Adipose tissue (tissue), 3 donors: Measurements from ENCODE around the gene ATG2B. TPM values are rescaled to one million over a fixed set of nuclear protein-coding genes. Genes with fewer than 3 reads are reported as not detected.

Experiments used
- H3K27ac ChIP-seq: one replicate; pipeline ENCODE4 v1.5.1; 2013; ENCODE audit warnings: low read depth, low read length
- WGBS, 3 donors: extraction: QIAGEN DNeasy Blood & Tissue Kit; methylation state at CpG; one replicate each; pipeline ENCODE4 v1.1.7; 2013; 5-methylcytosine and 5-hydroxymethylcytosine counted together
- polyA plus RNA-seq, 3 donors: library from polyadenylated mRNA; stranded (reverse); fragments of 200-250 nt; gene quantifications; one replicate each; pipeline ENCODE4 v1.2.3, GENCODE V29; 2013
- donor health status: healthy with polysubstance abuse.
- donor health status: Bipolar disorder and iron deficiency.
- donor health status: healthy.

The ATG2B gene
- polyA plus RNA-seq, 3 donors = 3.5 to 5.2 (median 4.4) TPM

- H3K27ac ChIP-seq = no peak overlapping the region
- WGBS, 3 donors = 75 to 85% (median 78%) methylated on average over 3 of the region's 3 CpGs
These were observed 21.8 kb downstream of the ATG2B start for GRCh38 chr14:96341323-96341722.

- WGBS, 3 donors = 97 to 100% (median 100%) methylated on average over 1 of the region's 1 CpG
- H3K27ac ChIP-seq = no peak overlapping the region
These were observed 24.6 kb downstream of the ATG2B start for GRCh38 chr14:96338551-96338950.

- 91 to 97% (median 93%) methylated on average over 7 of the region's 7 CpGs for WGBS, 3 donors
- no peak overlapping the region for H3K27ac ChIP-seq
These were observed 38.9 kb downstream of the ATG2B start for GRCh38 chr14:96324219-96324618.

- no peak overlapping the region for H3K27ac ChIP-seq
- WGBS, 3 donors = 86 to 92% (median 90%) methylated on average over 1 of the region's 1 CpG
These were observed 42.5 kb downstream of the ATG2B start for GRCh38 chr14:96320605-96321004.

GRCh38 chr14:96318836-96319235, 44.3 kb downstream of the ATG2B start:
- 90 to 93% (median 91%) methylated on average over 9 of the region's 9 CpGs for WGBS, 3 donors
- H3K27ac ChIP-seq = no peak overlapping the region

- WGBS, 3 donors = 86 to 99% (median 87%) methylated on average over 3 of the region's 3 CpGs
- no peak overlapping the region for H3K27ac ChIP-seq
These were observed 47.1 kb downstream of the ATG2B start for GRCh38 chr14:96316087-96316486.

GRCh38 chr14:96310906-96311305, 52.2 kb downstream of the ATG2B start:
- no peak overlapping the region for H3K27ac ChIP-seq
- 81 to 92% (median 90%) methylated on average over 6 of the region's 6 CpGs for WGBS, 3 donors

GRCh38 chr14:96309896-96310330, 53.2 kb downstream of the ATG2B start:
- WGBS, 3 donors = 55 to 81% (median 70%) methylated on average over 5 of the region's 5 CpGs
- H3K27ac ChIP-seq = no peak overlapping the region

- WGBS, 3 donors = 46 to 94% (median 88%) methylated on average over 8 of the region's 8 CpGs
- no peak overlapping the region for H3K27ac ChIP-seq
These were observed 53.8 kb downstream of the ATG2B start for GRCh38 chr14:96309133-96309895.

- WGBS, 3 donors = 80 to 91% (median 81%) methylated on average over 4 of the region's 4 CpGs
- no peak overlapping the region for H3K27ac ChIP-seq
These were observed 55.7 kb downstream of the ATG2B start for GRCh38 chr14:96307434-96307833.

GRCh38 chr14:96304956-96305355, 58.2 kb downstream of the ATG2B start:
- 84 to 88% (median 85%) methylated on average over 9 of the region's 9 CpGs for WGBS, 3 donors
- no peak overlapping the region for H3K27ac ChIP-seq

GRCh38 chr14:96303981-96304380, 59.2 kb downstream of the ATG2B start:
- 90 to 98% (median 93%) methylated on average over 3 of the region's 3 CpGs for WGBS, 3 donors
- H3K27ac ChIP-seq = no peak overlapping the region

- no peak overlapping the region for H3K27ac ChIP-seq
- WGBS, 3 donors = 59 to 77% (median 71%) methylated on average over 3 of the region's 3 CpGs
These were observed 63.7 kb downstream of the ATG2B start for GRCh38 chr14:96299441-96299840.

GRCh38 chr14:96297997-96298515, 65.1 kb downstream of the ATG2B start:
- no peak overlapping the region for H3K27ac ChIP-seq
- WGBS, 3 donors = 90 to 94% (median 93%) methylated on average over 4 of the region's 4 CpGs

GRCh38 chr14:96297000-96297399, 66.1 kb downstream of the ATG2B start:
- WGBS, 3 donors = 96 to 100% (median 99%) methylated on average over 2 of the region's 2 CpGs
- no peak overlapping the region for H3K27ac ChIP-seq

GRCh38 chr14:96294246-96294645, 68.9 kb downstream of the ATG2B start:
- WGBS, 3 donors = 81 to 91% (median 85%) methylated on average over 7 of the region's 7 CpGs
- H3K27ac ChIP-seq = no peak overlapping the region

- 76 to 100% (median 96%) methylated on average over 1 of the region's 1 CpG for WGBS, 3 donors
- H3K27ac ChIP-seq = no peak overlapping the region
These were observed 75.3 kb downstream of the ATG2B start for GRCh38 chr14:96287856-96288255.

- 72 to 90% (median 81%) methylated on average over 1 of the region's 1 CpG for WGBS, 3 donors
- H3K27ac ChIP-seq = no peak overlapping the region
These were observed 76.9 kb downstream of the ATG2B start for GRCh38 chr14:96286251-96286650.

GRCh38 chr14:96285667-96286066, 77.5 kb downstream of the ATG2B start:
- 59 to 80% (median 68%) methylated on average over 17 of the region's 17 CpGs for WGBS, 3 donors
- no peak overlapping the region for H3K27ac ChIP-seq

GRCh38 chr14:96284430-96284829, 78.7 kb downstream of the ATG2B start:
- WGBS, 3 donors = 23 to 72% (median 61%) methylated on average over 1 of the region's 1 CpG
- no peak overlapping the region for H3K27ac ChIP-seq
